Ovary (tissue), 3 donors: ENCODE data around the gene PTGS1.

Experiments used
- EP300 ChIP-seq: sonication (generic); formaldehyde crosslinking; IDR thresholded peaks from one replicate; pipeline ENCODE4 v1.6.1; 2017; ENCODE audit warnings: antibody characterized with exemption
- POLR2A ChIP-seq: fragments of 450-650 bp; IDR thresholded peaks from one replicate; pipeline ENCODE4 v1.6.1; 2017; ENCODE audit warnings: antibody characterized with exemption, mild to moderate bottlenecking, moderate library complexity
- TF ChIP-seq, protein P1 (sequence below), 3 donors: fragments of 450-650 bp in 2 of 3; fragments of 200-600 bp in 1 of 3; IDR thresholded peaks; one replicate each; pipeline versions ENCODE4 v1.5.1 to v1.8.0; 2016 to 2022; ENCODE audit warnings: antibody characterized with exemption in 3 of 3, mild to moderate bottlenecking in 1 of 3
- donor health status: DM: no; HTN: no; CAD: no.

DNA sequence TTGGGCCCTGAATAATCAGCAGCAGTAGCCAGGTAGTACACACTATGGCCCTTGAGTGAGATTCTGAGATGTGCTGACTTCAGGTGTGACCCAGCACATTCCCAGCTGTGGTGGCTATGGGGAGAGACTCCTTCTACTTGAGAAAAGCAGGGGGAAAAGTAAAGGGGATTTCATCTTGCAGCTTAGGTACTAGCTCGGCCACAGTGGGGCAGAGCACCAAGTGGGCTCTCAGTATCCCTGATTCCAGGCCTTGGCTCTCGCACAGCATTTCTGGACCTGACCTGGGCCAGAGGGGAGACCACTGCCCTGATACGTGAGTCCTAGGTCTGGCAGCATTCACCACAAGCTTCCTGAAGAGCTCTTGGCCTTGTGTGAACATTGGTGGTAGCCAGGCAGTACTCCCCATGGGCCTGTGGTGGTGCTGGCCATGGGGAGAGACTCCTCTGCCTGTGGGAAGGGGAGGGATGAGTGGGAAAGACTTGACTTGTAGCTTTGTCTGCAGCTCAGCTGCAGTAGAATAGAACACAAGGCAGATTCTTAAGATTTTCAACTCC, 27.6 kb downstream of the PTGS1 start:
- TF ChIP-seq, protein P1, sequence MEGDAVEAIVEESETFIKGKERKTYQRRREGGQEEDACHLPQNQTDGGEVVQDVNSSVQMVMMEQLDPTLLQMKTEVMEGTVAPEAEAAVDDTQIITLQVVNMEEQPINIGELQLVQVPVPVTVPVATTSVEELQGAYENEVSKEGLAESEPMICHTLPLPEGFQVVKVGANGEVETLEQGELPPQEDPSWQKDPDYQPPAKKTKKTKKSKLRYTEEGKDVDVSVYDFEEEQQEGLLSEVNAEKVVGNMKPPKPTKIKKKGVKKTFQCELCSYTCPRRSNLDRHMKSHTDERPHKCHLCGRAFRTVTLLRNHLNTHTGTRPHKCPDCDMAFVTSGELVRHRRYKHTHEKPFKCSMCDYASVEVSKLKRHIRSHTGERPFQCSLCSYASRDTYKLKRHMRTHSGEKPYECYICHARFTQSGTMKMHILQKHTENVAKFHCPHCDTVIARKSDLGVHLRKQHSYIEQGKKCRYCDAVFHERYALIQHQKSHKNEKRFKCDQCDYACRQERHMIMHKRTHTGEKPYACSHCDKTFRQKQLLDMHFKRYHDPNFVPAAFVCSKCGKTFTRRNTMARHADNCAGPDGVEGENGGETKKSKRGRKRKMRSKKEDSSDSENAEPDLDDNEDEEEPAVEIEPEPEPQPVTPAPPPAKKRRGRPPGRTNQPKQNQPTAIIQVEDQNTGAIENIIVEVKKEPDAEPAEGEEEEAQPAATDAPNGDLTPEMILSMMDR (IDR thresholded peaks at IDR 0.05) = no peak
- TF ChIP-seq POLR2A = no peak
- no peak for TF ChIP-seq EP300
